ENCODE results near the gene NRXN3.

GRCh38 chr14:79103764-79104163 is 933.6 kb downstream of the NRXN3 start:
- no peak for TF ChIP-seq CTCF (IDR thresholded peaks at IDR 0.05; ENCODE audit: insufficient read depth, low read length, poor library complexity, severe bottlenecking)
- no peak for TF ChIP-seq EZH2phosphoT487 (conservative IDR thresholded peaks at IDR 0.05; ENCODE audit: low read length)
